ENCODE results near the gene PAX7.

PAX7 gene

DNA sequence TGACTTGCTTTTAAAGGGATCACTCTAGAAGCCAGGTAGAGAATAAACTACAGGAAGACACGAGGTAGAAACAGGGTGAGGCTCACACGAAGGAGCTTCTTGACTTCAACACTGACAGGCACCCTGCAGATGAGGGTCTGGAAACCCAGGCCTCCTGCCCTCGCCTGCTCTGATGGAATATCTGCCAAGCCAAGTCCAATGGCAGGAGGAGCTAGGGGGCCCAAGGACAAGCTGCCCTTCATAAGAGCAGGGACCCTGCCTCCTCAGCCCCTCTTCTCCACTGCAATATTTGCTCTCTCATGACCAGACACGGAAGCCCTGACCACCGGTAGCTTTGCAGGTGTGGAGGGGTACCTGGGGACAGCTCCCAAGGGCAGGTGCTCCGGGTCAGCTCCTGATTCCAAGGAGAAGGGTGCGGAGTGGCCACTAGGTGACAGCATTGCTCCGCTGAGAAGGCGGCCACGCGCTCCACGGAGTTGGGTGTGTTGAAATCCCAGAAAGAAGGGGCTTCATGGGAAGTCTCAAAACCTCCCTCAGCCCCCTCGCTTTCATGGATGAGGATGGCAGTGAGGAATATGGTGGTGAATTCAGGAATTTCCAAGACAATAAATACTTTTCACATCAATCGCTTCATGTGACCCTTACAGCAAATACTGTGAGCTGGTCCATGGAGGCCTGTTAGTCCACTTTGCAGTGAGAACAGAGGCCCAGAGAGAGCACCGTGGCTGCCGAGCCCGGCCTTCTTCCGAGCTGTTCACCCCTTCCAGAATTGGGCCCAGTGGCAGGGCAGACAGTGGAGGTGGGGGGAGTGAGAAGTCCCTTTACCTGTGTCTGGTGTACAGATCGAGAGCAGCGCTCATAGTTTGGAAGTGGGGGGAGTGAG lies 33.2 kb upstream of the PAX7 start:
- TF ChIP-seq, protein P1, sequence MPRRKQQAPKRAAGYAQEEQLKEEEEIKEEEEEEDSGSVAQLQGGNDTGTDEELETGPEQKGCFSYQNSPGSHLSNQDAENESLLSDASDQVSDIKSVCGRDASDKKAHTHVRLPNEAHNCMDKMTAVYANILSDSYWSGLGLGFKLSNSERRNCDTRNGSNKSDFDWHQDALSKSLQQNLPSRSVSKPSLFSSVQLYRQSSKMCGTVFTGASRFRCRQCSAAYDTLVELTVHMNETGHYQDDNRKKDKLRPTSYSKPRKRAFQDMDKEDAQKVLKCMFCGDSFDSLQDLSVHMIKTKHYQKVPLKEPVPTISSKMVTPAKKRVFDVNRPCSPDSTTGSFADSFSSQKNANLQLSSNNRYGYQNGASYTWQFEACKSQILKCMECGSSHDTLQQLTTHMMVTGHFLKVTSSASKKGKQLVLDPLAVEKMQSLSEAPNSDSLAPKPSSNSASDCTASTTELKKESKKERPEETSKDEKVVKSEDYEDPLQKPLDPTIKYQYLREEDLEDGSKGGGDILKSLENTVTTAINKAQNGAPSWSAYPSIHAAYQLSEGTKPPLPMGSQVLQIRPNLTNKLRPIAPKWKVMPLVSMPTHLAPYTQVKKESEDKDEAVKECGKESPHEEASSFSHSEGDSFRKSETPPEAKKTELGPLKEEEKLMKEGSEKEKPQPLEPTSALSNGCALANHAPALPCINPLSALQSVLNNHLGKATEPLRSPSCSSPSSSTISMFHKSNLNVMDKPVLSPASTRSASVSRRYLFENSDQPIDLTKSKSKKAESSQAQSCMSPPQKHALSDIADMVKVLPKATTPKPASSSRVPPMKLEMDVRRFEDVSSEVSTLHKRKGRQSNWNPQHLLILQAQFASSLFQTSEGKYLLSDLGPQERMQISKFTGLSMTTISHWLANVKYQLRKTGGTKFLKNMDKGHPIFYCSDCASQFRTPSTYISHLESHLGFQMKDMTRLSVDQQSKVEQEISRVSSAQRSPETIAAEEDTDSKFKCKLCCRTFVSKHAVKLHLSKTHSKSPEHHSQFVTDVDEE (CRISPR knock-in tag; IDR thresholded peaks at IDR 0.05), result no peak
- TF ChIP-seq GLIS3 (CRISPR knock-in tag; IDR thresholded peaks at IDR 0.05), result no peak
- no peak for TF ChIP-seq ZC3H10 (CRISPR knock-in tag; IDR thresholded peaks at IDR 0.05)
- peak; percentile 96 for ATAC-seq

DNA sequence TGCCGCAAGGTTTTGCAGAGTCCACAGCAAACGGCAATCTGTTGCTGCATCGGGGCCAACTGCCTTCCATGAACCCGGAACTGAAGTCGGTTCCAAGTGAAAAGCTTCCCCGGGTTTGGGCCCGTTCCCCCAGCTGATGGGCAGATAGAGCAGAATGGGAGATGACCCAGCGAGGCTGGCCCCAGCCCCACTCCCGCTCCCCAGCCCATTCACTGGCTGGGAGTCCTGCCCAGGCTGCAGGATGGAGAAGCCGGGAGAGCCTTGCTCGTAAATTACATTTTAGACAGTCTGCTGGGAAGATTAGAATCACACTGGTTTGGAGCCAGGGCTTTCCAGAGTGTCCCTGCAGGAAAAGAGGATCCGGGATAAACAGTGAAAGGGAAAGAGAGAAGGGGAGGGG lies 31.6 kb upstream of the PAX7 start:
- peak; percentile 28; the same call in 1 of the 2 replicates for TF ChIP-seq TCF4 (CRISPR knock-in tag; IDR thresholded peaks at IDR 0.05; ENCODE audit: borderline replicate concordance)
- TF ChIP-seq, protein P1 (CRISPR knock-in tag; IDR thresholded peaks at IDR 0.05), result no peak
- TF ChIP-seq ZFP30 (CRISPR knock-in tag; IDR thresholded peaks at IDR 0.05), result no peak
- no peak for TF ChIP-seq ARNTL (CRISPR knock-in tag; IDR thresholded peaks at IDR 0.05; ENCODE audit: borderline replicate concordance, low read depth)
- no peak; the same call in 2 of the 3 replicates for ATAC-seq

DNA sequence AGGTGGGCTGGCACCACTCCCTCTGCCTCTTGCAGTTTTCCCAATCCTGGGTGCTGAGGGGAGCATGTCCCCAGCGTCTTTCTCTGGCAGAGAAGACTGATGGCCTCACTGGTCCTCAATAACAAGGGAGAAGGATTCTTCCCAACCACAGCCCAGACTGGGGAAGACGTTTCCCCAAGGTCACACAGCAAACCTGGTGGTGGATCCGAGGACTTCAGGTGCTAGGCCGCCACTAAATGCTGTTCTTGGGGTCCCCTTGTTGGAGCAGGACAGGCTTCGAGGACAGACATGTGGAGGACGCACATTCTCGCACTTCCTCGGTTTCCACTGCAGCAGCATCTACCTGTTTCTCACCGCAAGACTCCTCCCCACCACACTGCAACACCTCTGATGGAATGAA lies 30.9 kb upstream of the PAX7 start:
- no peak for ATAC-seq
- TF ChIP-seq CSDC2 (CRISPR knock-in tag; IDR thresholded peaks at IDR 0.05) (no peak), PPARA (CRISPR knock-in tag; IDR thresholded peaks at IDR 0.05; ENCODE audit: borderline replicate concordance) (no peak), RARB (CRISPR knock-in tag; IDR thresholded peaks at IDR 0.05) (no peak)
- TF ChIP-seq, protein P2, sequence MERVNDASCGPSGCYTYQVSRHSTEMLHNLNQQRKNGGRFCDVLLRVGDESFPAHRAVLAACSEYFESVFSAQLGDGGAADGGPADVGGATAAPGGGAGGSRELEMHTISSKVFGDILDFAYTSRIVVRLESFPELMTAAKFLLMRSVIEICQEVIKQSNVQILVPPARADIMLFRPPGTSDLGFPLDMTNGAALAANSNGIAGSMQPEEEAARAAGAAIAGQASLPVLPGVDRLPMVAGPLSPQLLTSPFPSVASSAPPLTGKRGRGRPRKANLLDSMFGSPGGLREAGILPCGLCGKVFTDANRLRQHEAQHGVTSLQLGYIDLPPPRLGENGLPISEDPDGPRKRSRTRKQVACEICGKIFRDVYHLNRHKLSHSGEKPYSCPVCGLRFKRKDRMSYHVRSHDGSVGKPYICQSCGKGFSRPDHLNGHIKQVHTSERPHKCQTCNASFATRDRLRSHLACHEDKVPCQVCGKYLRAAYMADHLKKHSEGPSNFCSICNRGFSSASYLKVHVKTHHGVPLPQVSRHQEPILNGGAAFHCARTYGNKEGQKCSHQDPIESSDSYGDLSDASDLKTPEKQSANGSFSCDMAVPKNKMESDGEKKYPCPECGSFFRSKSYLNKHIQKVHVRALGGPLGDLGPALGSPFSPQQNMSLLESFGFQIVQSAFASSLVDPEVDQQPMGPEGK (CRISPR knock-in tag; IDR thresholded peaks at IDR 0.05; ENCODE audit: borderline replicate concordance), result no peak

DNA sequence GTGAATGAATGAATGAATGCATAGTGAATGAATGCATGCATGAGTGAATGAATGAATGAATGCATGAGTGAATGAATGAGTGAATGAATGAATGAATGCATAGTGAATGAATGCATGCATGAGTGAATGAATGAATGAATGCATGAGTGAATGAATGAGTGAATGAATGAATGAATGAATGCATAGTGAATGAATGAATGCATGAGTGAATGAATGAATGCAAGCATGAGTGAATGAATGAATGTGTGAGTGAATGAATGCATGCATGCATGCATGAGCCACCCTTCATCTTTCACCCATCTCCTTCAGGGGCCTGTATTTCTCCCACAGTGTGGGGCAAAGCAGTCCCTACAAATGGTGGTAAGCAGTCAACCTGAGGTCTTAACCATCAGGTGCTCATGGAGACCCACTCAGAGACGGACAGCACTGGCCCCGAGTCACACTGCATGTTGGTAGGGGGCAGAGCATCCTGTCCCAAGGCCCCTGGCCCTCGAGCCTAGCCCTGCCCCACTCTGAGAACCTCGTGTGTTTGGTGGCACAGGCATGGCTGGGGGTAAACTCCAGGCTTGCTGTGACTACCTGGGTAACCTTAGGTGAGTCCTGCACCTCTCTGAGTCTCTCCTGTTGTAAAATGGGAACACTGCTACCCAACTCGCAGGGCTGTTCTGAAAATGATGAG lies 28.0 kb upstream of the PAX7 start:
- ATAC-seq, result no peak; the same call in 2 of the 3 replicates
- no peak for TF ChIP-seq ESRRG (CRISPR knock-in tag; IDR thresholded peaks at IDR 0.05)
- TF ChIP-seq PPARA (CRISPR knock-in tag; IDR thresholded peaks at IDR 0.05; ENCODE audit: borderline replicate concordance), result no peak
- no peak for TF ChIP-seq ZNF70 (CRISPR knock-in tag; IDR thresholded peaks at IDR 0.05)
- TF ChIP-seq BACH2 (CRISPR knock-in tag; IDR thresholded peaks at IDR 0.05; ENCODE audit: borderline replicate concordance), result no peak

DNA sequence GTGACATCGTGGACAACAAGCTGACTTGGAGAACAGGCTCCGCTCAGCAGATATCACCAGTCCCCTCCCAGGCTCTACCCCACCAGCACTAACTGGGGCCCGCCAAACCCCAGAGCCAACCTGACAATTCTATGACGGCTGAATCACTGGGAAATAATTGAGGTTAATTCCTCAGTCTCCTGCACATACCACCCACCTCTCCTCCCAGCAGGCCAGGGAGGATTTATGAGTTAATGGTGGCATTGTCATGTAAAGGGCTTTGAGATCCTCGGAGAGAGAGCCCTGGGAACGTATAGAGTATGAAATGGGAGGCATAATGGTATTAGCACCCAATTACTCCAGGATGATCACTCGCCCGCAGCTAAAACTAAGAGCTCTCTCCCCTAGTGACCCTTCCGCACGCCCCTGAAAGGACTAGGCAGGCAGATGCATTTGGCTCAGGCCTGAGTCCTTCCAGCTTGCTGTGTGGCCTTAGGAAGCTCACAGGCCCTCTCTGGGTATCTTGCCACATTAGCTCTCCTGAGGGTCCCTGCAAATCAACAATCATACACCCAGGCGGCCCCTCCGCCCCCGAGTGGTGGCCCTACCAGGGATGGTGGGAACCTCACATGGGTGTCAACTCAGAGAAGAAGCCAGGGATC lies 27.3 kb upstream of the PAX7 start:
- TF ChIP-seq, protein P3, sequence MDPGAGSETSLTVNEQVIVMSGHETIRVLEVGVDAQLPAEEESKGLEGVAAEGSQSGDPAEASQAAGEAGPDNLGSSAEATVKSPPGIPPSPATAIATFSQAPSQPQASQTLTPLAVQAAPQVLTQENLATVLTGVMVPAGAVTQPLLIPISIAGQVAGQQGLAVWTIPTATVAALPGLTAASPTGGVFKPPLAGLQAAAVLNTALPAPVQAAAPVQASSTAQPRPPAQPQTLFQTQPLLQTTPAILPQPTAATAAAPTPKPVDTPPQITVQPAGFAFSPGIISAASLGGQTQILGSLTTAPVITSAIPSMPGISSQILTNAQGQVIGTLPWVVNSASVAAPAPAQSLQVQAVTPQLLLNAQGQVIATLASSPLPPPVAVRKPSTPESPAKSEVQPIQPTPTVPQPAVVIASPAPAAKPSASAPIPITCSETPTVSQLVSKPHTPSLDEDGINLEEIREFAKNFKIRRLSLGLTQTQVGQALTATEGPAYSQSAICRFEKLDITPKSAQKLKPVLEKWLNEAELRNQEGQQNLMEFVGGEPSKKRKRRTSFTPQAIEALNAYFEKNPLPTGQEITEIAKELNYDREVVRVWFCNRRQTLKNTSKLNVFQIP (CRISPR knock-in tag; IDR thresholded peaks at IDR 0.05; ENCODE audit: borderline replicate concordance, low read depth), result no peak
- TF ChIP-seq ZFP30 (CRISPR knock-in tag; IDR thresholded peaks at IDR 0.05) (no peak), OSR1 (CRISPR knock-in tag; IDR thresholded peaks at IDR 0.05) (no peak), TOX (CRISPR knock-in tag; IDR thresholded peaks at IDR 0.05; ENCODE audit: borderline replicate concordance) (no peak), PPARA (CRISPR knock-in tag; IDR thresholded peaks at IDR 0.05; ENCODE audit: borderline replicate concordance) (no peak), CSDC2 (CRISPR knock-in tag; IDR thresholded peaks at IDR 0.05) (no peak), ZNF70 (CRISPR knock-in tag; IDR thresholded peaks at IDR 0.05) (no peak), TCF4 (CRISPR knock-in tag; IDR thresholded peaks at IDR 0.05; ENCODE audit: borderline replicate concordance) (no peak), ISL1 (CRISPR knock-in tag; IDR thresholded peaks at IDR 0.05) (no peak), BACH2 (CRISPR knock-in tag; IDR thresholded peaks at IDR 0.05; ENCODE audit: borderline replicate concordance) (no peak)
- TF ChIP-seq, protein P2 (CRISPR knock-in tag; IDR thresholded peaks at IDR 0.05; ENCODE audit: borderline replicate concordance), result no peak

More for the DNA sequence above, 27.3 kb upstream of the PAX7 start:
- no peak for ATAC-seq
